ENCODE measurements around the gene DNAH8.

DNA sequence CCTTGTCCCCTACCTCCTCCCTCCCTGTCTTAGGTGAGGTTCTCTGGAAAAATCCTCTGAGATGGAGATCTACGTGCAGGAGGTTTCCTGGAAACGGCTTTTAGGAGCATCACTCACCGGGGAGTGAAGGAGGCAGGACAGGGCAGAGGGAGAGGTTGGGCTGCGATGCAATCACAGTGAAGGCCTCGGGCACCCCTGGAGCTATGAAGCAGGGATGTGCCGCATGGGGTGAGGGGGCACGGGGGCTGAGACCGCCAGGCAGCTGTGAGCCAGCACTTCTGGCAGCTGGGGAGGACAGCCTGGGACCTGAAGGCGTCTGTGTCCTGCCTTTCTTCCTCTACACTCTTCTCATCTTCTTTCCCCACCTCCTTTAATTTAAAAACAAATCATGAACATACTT lies 320.6 kb downstream of the DNAH8 start:
- TF ChIP-seq, protein P1, sequence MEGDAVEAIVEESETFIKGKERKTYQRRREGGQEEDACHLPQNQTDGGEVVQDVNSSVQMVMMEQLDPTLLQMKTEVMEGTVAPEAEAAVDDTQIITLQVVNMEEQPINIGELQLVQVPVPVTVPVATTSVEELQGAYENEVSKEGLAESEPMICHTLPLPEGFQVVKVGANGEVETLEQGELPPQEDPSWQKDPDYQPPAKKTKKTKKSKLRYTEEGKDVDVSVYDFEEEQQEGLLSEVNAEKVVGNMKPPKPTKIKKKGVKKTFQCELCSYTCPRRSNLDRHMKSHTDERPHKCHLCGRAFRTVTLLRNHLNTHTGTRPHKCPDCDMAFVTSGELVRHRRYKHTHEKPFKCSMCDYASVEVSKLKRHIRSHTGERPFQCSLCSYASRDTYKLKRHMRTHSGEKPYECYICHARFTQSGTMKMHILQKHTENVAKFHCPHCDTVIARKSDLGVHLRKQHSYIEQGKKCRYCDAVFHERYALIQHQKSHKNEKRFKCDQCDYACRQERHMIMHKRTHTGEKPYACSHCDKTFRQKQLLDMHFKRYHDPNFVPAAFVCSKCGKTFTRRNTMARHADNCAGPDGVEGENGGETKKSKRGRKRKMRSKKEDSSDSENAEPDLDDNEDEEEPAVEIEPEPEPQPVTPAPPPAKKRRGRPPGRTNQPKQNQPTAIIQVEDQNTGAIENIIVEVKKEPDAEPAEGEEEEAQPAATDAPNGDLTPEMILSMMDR (IDR thresholded peaks at IDR 0.05) = no peak
- TF ChIP-seq, protein P2, sequence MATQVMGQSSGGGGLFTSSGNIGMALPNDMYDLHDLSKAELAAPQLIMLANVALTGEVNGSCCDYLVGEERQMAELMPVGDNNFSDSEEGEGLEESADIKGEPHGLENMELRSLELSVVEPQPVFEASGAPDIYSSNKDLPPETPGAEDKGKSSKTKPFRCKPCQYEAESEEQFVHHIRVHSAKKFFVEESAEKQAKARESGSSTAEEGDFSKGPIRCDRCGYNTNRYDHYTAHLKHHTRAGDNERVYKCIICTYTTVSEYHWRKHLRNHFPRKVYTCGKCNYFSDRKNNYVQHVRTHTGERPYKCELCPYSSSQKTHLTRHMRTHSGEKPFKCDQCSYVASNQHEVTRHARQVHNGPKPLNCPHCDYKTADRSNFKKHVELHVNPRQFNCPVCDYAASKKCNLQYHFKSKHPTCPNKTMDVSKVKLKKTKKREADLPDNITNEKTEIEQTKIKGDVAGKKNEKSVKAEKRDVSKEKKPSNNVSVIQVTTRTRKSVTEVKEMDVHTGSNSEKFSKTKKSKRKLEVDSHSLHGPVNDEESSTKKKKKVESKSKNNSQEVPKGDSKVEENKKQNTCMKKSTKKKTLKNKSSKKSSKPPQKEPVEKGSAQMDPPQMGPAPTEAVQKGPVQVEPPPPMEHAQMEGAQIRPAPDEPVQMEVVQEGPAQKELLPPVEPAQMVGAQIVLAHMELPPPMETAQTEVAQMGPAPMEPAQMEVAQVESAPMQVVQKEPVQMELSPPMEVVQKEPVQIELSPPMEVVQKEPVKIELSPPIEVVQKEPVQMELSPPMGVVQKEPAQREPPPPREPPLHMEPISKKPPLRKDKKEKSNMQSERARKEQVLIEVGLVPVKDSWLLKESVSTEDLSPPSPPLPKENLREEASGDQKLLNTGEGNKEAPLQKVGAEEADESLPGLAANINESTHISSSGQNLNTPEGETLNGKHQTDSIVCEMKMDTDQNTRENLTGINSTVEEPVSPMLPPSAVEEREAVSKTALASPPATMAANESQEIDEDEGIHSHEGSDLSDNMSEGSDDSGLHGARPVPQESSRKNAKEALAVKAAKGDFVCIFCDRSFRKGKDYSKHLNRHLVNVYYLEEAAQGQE (IDR thresholded peaks at IDR 0.05; ENCODE audit: insufficient read depth in 1 of 2, low read depth in 2 of 2, low read length in 1 of 2) = no peak
- no peak for TF ChIP-seq POLR2AphosphoS5 (IDR thresholded peaks at IDR 0.05; ENCODE audit: low read depth, low read length)
- TF ChIP-seq SIN3A (IDR thresholded peaks at IDR 0.05; ENCODE audit: borderline replicate concordance, insufficient read depth, low read depth, low read length) = no peak
- TF ChIP-seq TCF7L2 (IDR thresholded peaks at IDR 0.05; ENCODE audit: low read depth, low read length) = no peak

Data from Panc1 (cell line).